ENCODE results near the gene MCC. TPM values are rescaled to one million over a fixed set of nuclear protein-coding genes. Genes with fewer than 3 reads are reported as not detected.
A peak's percentile ranks its signal among the peaks of the same experiment; 100 is the strongest.

Gene MCC
- total RNA-seq, 1 experiment from 2014 or later, result 23.5 TPM

- no peak for TF ChIP-seq PREB (CRISPR knock-in tag; IDR thresholded peaks at IDR 0.05; ENCODE audit: borderline replicate concordance)
- TF ChIP-seq OVOL2 (CRISPR knock-in tag; IDR thresholded peaks at IDR 0.05; ENCODE audit: borderline replicate concordance), result no peak
- TF ChIP-seq, protein P1, sequence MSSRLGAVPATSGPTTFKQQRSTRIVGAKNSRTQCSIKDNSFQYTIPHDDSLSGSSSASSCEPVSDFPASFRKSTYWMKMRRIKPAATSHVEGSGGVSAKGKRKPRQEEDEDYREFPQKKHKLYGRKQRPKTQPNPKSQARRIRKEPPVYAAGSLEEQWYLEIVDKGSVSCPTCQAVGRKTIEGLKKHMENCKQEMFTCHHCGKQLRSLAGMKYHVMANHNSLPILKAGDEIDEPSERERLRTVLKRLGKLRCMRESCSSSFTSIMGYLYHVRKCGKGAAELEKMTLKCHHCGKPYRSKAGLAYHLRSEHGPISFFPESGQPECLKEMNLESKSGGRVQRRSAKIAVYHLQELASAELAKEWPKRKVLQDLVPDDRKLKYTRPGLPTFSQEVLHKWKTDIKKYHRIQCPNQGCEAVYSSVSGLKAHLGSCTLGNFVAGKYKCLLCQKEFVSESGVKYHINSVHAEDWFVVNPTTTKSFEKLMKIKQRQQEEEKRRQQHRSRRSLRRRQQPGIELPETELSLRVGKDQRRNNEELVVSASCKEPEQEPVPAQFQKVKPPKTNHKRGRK (CRISPR knock-in tag; IDR thresholded peaks at IDR 0.05; ENCODE audit: borderline replicate concordance), result no peak
Measured at GRCh38 chr5:112976432-112977309, 511.6 kb downstream of the MCC start, which contains the start of gene DCP2 (continued).

- H3K36me3 Mint-ChIP-seq, result no peaks in the 10 kb centered on the region
- POLR2A ChIA-PET, result interaction anchor here (0.7 to 1.4 kb wide), 13 partner anchors 9 to 512 kb away, joined by 3 to 15 read pairs (median 4); partner anchors contain the start of genes REEP5 and SRP19
- peak overlapping the region; percentile 95 for H3K27ac Mint-ChIP-seq
- CTCF ChIA-PET, result interaction anchor here (1.0 to 1.3 kb wide), 3 partner anchors 8 to 54 kb away, joined by 4 to 6 read pairs (median 5); partner anchors contain the start of gene REEP5
- DNase-seq (ENCODE audit: low spot score), result no peak
- H3K4me1 Mint-ChIP-seq, result peaks cover 40% of the 10 kb centered on the region
- ATAC-seq, result no peak
- TF ChIP-seq, protein P2, sequence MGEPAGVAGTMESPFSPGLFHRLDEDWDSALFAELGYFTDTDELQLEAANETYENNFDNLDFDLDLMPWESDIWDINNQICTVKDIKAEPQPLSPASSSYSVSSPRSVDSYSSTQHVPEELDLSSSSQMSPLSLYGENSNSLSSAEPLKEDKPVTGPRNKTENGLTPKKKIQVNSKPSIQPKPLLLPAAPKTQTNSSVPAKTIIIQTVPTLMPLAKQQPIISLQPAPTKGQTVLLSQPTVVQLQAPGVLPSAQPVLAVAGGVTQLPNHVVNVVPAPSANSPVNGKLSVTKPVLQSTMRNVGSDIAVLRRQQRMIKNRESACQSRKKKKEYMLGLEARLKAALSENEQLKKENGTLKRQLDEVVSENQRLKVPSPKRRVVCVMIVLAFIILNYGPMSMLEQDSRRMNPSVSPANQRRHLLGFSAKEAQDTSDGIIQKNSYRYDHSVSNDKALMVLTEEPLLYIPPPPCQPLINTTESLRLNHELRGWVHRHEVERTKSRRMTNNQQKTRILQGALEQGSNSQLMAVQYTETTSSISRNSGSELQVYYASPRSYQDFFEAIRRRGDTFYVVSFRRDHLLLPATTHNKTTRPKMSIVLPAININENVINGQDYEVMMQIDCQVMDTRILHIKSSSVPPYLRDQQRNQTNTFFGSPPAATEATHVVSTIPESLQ (CRISPR knock-in tag; IDR thresholded peaks at IDR 0.05), result no peak
- TF ChIP-seq GABPB1 (CRISPR knock-in tag; IDR thresholded peaks at IDR 0.05), result no peak
- peak; percentile 74; the same call in 1 of the 2 replicates for TF ChIP-seq PRRX2 (CRISPR knock-in tag; IDR thresholded peaks at IDR 0.05)
- H3K27me3 Mint-ChIP-seq (ENCODE audit: low read depth), result no peaks in the 10 kb centered on the region
- peak overlapping the region; percentile 98 for H3K4me3 Mint-ChIP-seq
- no peaks in the 10 kb centered on the region for H3K9me3 Mint-ChIP-seq
Measured at GRCh38 chr5:112975721-112976431, 512.4 kb downstream of the MCC start.

- no peaks in the 10 kb centered on the region for H3K27me3 Mint-ChIP-seq (ENCODE audit: low read depth)
- DNase-seq (ENCODE audit: low spot score) (no peak), ATAC-seq (no peak)
- POLR2A ChIA-PET, result no interaction called here
- no peak for TF ChIP-seq IRF2 (CRISPR knock-in tag; IDR thresholded peaks at IDR 0.05; ENCODE audit: borderline replicate concordance, low read depth)
- no peak for TF ChIP-seq GABPB1 (CRISPR knock-in tag; IDR thresholded peaks at IDR 0.05)
- no peak for TF ChIP-seq PREB (CRISPR knock-in tag; IDR thresholded peaks at IDR 0.05; ENCODE audit: borderline replicate concordance)
- no peak for TF ChIP-seq NR1H2 (CRISPR knock-in tag; IDR thresholded peaks at IDR 0.05)
- no peak for TF ChIP-seq SMAD4 (CRISPR knock-in tag; IDR thresholded peaks at IDR 0.05)
- no peak for TF ChIP-seq PRRX2 (CRISPR knock-in tag; IDR thresholded peaks at IDR 0.05)
- no peak for TF ChIP-seq PRDM15 (CRISPR knock-in tag; IDR thresholded peaks at IDR 0.05)
- no peak for TF ChIP-seq ATF3 (CRISPR knock-in tag; conservative IDR thresholded peaks at IDR 0.05)
- H3K9me3 Mint-ChIP-seq, result no peaks in the 10 kb centered on the region
- no peak overlapping the region for H3K27ac Mint-ChIP-seq
- no peak overlapping the region for H3K4me3 Mint-ChIP-seq
- CTCF ChIA-PET, result no interaction called here
- no peaks in the 10 kb centered on the region for H3K36me3 Mint-ChIP-seq
- peaks cover 41% of the 10 kb centered on the region for H3K4me1 Mint-ChIP-seq
Measured at GRCh38 chr5:112974901-112975300, 513.4 kb downstream of the MCC start.
